ENCODE data around the gene PROSER1.

DNA sequence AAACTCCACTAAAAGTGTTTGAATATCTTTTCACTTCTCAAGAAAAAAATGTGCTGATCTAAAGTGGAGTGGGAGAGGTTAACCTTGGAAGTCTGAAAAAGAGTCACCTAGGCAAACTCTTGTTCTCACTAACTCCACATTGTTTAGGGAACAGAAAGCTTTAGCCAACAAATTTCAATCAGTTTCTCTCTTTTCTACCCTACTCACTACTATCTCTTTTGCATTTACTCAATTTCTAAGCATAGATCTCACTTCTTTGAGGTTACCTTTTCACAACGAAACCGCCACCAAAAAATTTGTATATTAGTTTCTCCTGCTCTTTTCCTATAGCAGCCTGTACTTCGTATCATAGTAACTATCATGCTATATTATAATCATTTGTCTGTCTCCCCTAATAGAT lies 6.6 kb upstream of the PROSER1 start:
- TF ChIP-seq, protein P1, sequence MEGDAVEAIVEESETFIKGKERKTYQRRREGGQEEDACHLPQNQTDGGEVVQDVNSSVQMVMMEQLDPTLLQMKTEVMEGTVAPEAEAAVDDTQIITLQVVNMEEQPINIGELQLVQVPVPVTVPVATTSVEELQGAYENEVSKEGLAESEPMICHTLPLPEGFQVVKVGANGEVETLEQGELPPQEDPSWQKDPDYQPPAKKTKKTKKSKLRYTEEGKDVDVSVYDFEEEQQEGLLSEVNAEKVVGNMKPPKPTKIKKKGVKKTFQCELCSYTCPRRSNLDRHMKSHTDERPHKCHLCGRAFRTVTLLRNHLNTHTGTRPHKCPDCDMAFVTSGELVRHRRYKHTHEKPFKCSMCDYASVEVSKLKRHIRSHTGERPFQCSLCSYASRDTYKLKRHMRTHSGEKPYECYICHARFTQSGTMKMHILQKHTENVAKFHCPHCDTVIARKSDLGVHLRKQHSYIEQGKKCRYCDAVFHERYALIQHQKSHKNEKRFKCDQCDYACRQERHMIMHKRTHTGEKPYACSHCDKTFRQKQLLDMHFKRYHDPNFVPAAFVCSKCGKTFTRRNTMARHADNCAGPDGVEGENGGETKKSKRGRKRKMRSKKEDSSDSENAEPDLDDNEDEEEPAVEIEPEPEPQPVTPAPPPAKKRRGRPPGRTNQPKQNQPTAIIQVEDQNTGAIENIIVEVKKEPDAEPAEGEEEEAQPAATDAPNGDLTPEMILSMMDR (IDR thresholded peaks at IDR 0.05): no peak
- TF ChIP-seq POLR2A (IDR thresholded peaks at IDR 0.05): no peak
